GM12874 (cell line): Measurements from ENCODE around the gene SPINK1.

Source experiments
- CTCF ChIP-seq: IDR thresholded peaks from 2 replicates; pipeline ENCODE4 v1.5.1; 2011; ENCODE audit warnings: low read depth, mild to moderate bottlenecking, control low read depth, low read length, moderate library complexity; ENCODE audit not compliant: insufficient read depth

The SPINK1 gene

GRCh38 chr5:147855774-147856069 lies 24.3 kb upstream of the SPINK1 start:
- no peak for TF ChIP-seq CTCF

- no peak for TF ChIP-seq CTCF
Measured at GRCh38 chr5:147854894-147855773, 23.7 kb upstream of the SPINK1 start.

- TF ChIP-seq CTCF = no peak
Measured at GRCh38 chr5:147854331-147854730, 22.9 kb upstream of the SPINK1 start.

GRCh38 chr5:147853372-147853987 lies 22.0 kb upstream of the SPINK1 start:
- TF ChIP-seq CTCF = no peak

GRCh38 chr5:147852365-147852764 lies 20.9 kb upstream of the SPINK1 start:
- TF ChIP-seq CTCF = no peak

- TF ChIP-seq CTCF = no peak
Measured at GRCh38 chr5:147851578-147851977, 20.1 kb upstream of the SPINK1 start.

- no peak for TF ChIP-seq CTCF
Measured at GRCh38 chr5:147849226-147849625, 17.8 kb upstream of the SPINK1 start.
